K562 (cell line): ENCODE results near the gene CCNB1.

Experiments used
- ETV1 ChIP-seq: fragments of 450-650 bp; conservative IDR thresholded peaks from 2 replicates; pipeline ENCODE4 v1.6.1; 2016; ENCODE audit warnings: missing genetic modification characterization, control low read depth, low read depth, missing compliant biosample characterization
- FOXJ3 ChIP-seq: sonication (generic); formaldehyde crosslinking; IDR thresholded peaks from 2 replicates; pipeline ENCODE4 v1.4.0; 2020; ENCODE audit warnings: mild to moderate bottlenecking, missing genetic modification reagents
- HDAC6 ChIP-seq: IDR thresholded peaks from 2 replicates; pipeline ENCODE4 v1.6.1; 2012; ENCODE audit warnings: low read depth, mild to moderate bottlenecking, control low read depth, inconsistent platforms, low read length, moderate library complexity
- NBN ChIP-seq: fragments of 450-650 bp; IDR thresholded peaks from 2 replicates; pipeline ENCODE4 v1.6.1; 2016; ENCODE audit warnings: low read depth, mild to moderate bottlenecking
- PHF21A ChIP-seq: fragments of 450-650 bp; IDR thresholded peaks from 2 replicates; pipeline ENCODE4 v1.6.1; 2017; ENCODE audit warnings: low read depth, borderline replicate concordance
- RFX5 ChIP-seq: IDR thresholded peaks from 2 replicates; pipeline ENCODE4 v1.6.1; 2011; ENCODE audit warnings: low read depth, mild to moderate bottlenecking, improper control_type of control experiment, low read length
- RNF2 ChIP-seq: sonication (generic); IDR thresholded peaks from 2 replicates; pipeline ENCODE4 v1.6.1; 2016
- SRF ChIP-seq, 2 experiments: fragments of 250-450, 450-650 bp in 1 of 2; sonication (Bioruptor Pico) in 1 of 2; sonication (generic) in 1 of 2; formaldehyde crosslinking; IDR thresholded peaks; 2 replicates each; pipeline versions ENCODE4 v1.5.0 to v1.5.1; 2020 to 2022; ENCODE audit warnings: mild to moderate bottlenecking in 1 of 2, missing genetic modification reagents in 1 of 2
- ZNF76 ChIP-seq: fragments of 250-450 bp; sonication (Bioruptor Pico); IDR thresholded peaks from 2 replicates; pipeline ENCODE4 v1.4.0; 2020; ENCODE audit warnings: mild to moderate bottlenecking, moderate library complexity, borderline replicate concordance
- TF ChIP-seq, protein P1 (sequence below), 3 experiments: IDR thresholded peaks in 2 of 3; conservative IDR thresholded peaks in 1 of 3; 2 replicates each; pipeline ENCODE4 v1.5.1; 2011 to 2012; ENCODE audit warnings: low read length in 3 of 3, mild to moderate bottlenecking in 3 of 3, control low read depth in 2 of 3, improper control_type of control experiment in 1 of 3, inconsistent platforms in 1 of 3, low read depth in 1 of 3, mixed read lengths in 1 of 3, moderate library complexity in 1 of 3; ENCODE audit not compliant: insufficient read depth in 2 of 3
- TF ChIP-seq, protein P2 (sequence below), 2 experiments: fragments of 450-650 bp; IDR thresholded peaks; 2 replicates each; pipeline ENCODE4 v1.6.1; 2016; ENCODE audit warnings: mild to moderate bottlenecking in 2 of 2, borderline replicate concordance in 1 of 2, low read depth in 1 of 2, moderate library complexity in 1 of 2
- TF ChIP-seq, protein P3 (sequence below): sonication (generic); formaldehyde crosslinking; IDR thresholded peaks from 2 replicates; pipeline ENCODE4 v1.8.1; 2023; ENCODE audit warnings: mild to moderate bottlenecking, missing genetic modification reagents
- TF ChIP-seq, protein P4 (sequence below): sonication (generic); formaldehyde crosslinking; IDR thresholded peaks from 2 replicates; pipeline ENCODE4 v1.8.1; 2023; ENCODE audit warnings: mild to moderate bottlenecking, missing genetic modification reagents

DNA sequence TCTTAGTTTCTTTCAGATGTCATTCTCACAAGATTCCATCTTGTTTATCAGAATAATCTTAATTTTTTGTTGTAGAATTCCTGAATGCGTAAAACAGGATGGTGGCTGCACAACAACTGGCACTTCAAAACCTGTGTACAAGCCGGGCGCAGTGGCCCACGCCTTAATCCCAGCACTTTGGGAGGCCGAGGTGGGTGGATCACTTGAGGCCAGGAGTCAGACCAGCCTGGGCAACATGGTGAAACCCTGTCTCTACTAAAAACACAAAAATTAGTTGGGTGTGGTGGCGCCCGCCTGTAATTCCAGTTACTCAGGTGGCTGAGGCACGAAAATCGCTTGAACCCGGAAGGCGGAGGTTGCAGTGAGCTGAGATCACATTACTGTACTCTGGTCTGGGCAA lies 10.5 kb upstream of the CCNB1 start:
- no peak for TF ChIP-seq FOXJ3 (CRISPR knock-in tag)
- TF ChIP-seq, protein P1, sequence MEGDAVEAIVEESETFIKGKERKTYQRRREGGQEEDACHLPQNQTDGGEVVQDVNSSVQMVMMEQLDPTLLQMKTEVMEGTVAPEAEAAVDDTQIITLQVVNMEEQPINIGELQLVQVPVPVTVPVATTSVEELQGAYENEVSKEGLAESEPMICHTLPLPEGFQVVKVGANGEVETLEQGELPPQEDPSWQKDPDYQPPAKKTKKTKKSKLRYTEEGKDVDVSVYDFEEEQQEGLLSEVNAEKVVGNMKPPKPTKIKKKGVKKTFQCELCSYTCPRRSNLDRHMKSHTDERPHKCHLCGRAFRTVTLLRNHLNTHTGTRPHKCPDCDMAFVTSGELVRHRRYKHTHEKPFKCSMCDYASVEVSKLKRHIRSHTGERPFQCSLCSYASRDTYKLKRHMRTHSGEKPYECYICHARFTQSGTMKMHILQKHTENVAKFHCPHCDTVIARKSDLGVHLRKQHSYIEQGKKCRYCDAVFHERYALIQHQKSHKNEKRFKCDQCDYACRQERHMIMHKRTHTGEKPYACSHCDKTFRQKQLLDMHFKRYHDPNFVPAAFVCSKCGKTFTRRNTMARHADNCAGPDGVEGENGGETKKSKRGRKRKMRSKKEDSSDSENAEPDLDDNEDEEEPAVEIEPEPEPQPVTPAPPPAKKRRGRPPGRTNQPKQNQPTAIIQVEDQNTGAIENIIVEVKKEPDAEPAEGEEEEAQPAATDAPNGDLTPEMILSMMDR (IDR thresholded peaks at IDR 0.05 in 2 of 3, conservative IDR thresholded peaks at IDR 0.05 in 1 of 3; ENCODE audit: insufficient read depth in 2 of 3, low read depth in 1 of 3, low read length in 3 of 3), result no peak
- TF ChIP-seq RNF2, result no peak
- TF ChIP-seq, protein P2, sequence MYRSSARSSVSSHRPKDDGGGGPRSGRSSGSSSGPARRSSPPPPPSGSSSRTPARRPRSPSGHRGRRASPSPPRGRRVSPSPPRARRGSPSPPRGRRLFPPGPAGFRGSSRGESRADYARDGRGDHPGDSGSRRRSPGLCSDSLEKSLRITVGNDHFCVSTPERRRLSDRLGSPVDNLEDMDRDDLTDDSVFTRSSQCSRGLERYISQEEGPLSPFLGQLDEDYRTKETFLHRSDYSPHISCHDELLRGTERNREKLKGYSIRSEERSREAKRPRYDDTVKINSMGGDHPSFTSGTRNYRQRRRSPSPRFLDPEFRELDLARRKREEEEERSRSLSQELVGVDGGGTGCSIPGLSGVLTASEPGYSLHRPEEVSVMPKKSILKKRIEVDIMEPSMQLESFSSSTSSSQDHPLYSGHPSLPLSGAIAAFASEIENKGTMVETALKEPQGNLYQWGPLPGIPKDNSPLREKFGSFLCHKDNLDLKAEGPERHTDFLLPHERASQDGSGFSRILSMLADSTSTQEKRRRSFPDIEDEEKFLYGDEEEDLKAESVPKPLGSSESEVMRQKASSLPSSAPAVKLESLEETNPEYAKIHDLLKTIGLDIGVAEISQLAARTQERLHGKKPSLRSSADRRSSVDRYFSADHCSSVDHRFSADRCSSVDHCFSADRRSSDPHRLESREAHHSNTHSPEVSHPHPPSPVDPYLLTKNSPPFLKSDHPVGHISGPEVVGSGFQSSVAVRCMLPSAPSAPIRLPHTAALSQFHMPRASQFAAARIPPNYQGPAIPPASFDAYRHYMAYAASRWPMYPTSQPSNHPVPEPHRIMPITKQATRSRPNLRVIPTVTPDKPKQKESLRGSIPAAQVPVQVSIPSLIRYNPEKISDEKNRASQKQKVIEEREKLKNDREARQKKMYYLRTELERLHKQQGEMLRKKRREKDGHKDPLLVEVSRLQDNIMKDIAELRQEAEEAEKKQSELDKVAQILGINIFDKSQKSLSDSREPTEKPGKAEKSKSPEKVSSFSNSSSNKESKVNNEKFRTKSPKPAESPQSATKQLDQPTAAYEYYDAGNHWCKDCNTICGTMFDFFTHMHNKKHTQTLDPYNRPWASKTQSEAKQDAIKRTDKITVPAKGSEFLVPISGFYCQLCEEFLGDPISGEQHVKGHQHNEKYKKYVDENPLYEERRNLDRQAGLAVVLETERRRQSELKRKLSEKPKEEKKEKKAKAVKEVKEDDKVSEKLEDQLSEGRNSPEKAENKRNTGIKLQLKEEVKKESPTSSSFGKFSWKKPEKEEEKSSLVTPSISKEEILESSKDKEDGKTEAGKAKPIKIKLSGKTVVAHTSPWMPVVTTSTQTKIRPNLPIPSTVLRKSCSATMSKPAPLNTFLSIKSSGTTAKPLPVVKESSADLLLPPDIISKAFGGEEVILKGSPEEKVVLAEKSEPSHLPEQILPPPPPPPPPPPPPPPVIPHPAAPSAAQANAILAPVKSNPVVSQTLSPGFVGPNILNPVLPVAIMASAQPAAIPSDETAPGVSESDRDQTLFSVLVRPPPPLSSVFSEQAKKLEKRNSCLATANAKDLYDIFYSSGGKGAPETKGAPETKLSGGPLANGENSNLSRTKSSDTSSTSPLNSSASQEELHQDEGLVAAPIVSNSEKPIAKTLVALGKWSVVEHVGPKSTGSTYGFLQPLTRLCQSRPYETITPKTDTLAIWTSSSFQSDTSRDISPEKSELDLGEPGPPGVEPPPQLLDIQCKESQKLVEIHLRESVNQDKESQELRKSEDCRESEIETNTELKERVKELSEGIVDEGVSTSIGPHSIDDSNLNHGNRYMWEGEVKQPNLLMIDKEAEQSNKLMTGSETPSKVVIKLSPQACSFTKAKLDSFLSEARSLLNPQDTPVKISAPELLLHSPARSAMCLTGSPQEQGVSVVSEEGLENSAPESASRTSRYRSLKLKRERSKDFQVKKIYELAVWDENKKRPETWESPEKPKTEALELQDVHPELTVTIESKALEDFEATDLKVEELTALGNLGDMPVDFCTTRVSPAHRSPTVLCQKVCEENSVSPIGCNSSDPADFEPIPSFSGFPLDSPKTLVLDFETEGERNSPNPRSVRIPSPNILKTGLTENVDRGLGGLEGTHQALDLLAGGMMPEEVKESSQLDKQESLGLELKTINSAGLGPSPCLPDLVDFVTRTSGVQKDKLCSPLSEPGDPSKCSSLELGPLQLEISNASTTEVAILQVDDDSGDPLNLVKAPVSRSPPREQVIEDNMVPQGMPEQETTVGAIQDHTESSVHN (IDR thresholded peaks at IDR 0.05; ENCODE audit: borderline replicate concordance in 1 of 2, low read depth in 1 of 2), result no peak
- TF ChIP-seq ZNF76 (CRISPR knock-in tag), result no peak
- TF ChIP-seq, protein P3, sequence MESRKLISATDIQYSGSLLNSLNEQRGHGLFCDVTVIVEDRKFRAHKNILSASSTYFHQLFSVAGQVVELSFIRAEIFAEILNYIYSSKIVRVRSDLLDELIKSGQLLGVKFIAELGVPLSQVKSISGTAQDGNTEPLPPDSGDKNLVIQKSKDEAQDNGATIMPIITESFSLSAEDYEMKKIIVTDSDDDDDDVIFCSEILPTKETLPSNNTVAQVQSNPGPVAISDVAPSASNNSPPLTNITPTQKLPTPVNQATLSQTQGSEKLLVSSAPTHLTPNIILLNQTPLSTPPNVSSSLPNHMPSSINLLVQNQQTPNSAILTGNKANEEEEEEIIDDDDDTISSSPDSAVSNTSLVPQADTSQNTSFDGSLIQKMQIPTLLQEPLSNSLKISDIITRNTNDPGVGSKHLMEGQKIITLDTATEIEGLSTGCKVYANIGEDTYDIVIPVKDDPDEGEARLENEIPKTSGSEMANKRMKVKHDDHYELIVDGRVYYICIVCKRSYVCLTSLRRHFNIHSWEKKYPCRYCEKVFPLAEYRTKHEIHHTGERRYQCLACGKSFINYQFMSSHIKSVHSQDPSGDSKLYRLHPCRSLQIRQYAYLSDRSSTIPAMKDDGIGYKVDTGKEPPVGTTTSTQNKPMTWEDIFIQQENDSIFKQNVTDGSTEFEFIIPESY (CRISPR knock-in tag), result no peak
- no peak for TF ChIP-seq PHF21A
- TF ChIP-seq SRF (CRISPR knock-in tag; IDR thresholded peaks at IDR 0.05), result no peak
- no peak for TF ChIP-seq HDAC6
- TF ChIP-seq, protein P4, sequence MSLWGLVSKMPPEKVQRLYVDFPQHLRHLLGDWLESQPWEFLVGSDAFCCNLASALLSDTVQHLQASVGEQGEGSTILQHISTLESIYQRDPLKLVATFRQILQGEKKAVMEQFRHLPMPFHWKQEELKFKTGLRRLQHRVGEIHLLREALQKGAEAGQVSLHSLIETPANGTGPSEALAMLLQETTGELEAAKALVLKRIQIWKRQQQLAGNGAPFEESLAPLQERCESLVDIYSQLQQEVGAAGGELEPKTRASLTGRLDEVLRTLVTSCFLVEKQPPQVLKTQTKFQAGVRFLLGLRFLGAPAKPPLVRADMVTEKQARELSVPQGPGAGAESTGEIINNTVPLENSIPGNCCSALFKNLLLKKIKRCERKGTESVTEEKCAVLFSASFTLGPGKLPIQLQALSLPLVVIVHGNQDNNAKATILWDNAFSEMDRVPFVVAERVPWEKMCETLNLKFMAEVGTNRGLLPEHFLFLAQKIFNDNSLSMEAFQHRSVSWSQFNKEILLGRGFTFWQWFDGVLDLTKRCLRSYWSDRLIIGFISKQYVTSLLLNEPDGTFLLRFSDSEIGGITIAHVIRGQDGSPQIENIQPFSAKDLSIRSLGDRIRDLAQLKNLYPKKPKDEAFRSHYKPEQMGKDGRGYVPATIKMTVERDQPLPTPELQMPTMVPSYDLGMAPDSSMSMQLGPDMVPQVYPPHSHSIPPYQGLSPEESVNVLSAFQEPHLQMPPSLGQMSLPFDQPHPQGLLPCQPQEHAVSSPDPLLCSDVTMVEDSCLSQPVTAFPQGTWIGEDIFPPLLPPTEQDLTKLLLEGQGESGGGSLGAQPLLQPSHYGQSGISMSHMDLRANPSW (CRISPR knock-in tag), result no peak
- TF ChIP-seq RFX5, result no peak
- no peak for TF ChIP-seq ETV1 (tag)
- no peak for TF ChIP-seq NBN
